HG03159 (cell line): ENCODE data around the gene TXNDC15.
"Not testable (repeated sequence)": the region's sequence is repeated elsewhere in the genome, so short reads cannot be mapped to it uniquely, and the experiment has no call there.

ENCODE experiments used
- ATAC-seq: cut with Tn5 transposase; IDR thresholded peaks from one replicate; pipeline ENCODE4 v1.9.1; 2021; ENCODE audit warnings: mild to moderate bottlenecking, moderate library complexity; ENCODE audit not compliant: unreplicated experiment

TXNDC15 gene

GRCh38 chr5:134873987-134874830, at the start of gene TXNDC15:
TXNDC15 (plus strand) TSS chr5:134874371; CDS start chr5:134874428, 57 bp downstream.
- ATAC-seq = peak; percentile 72

GRCh38 chr5:134824681-134825080, 49.5 kb upstream of the TXNDC15 start:
- ATAC-seq = no peak

GRCh38 chr5:134825212-134825611, 49.0 kb upstream of the TXNDC15 start:
- ATAC-seq = no peak

- no peak for ATAC-seq
Measured at GRCh38 chr5:134833340-134834032, 40.7 kb upstream of the TXNDC15 start.

GRCh38 chr5:134835623-134836022, 38.5 kb upstream of the TXNDC15 start:
- ATAC-seq = no peak

- ATAC-seq = no peak
Measured at GRCh38 chr5:134837530-134838181, 36.5 kb upstream of the TXNDC15 start.

GRCh38 chr5:134838361-134838760, 35.8 kb upstream of the TXNDC15 start:
- ATAC-seq = not testable (repeated sequence)

GRCh38 chr5:134840811-134841210, 33.4 kb upstream of the TXNDC15 start:
- ATAC-seq = no peak

GRCh38 chr5:134844252-134844651, 29.9 kb upstream of the TXNDC15 start:
- ATAC-seq = no peak

GRCh38 chr5:134845335-134845851, 28.8 kb upstream of the TXNDC15 start:
- ATAC-seq = no peak

GRCh38 chr5:134845852-134846640, 28.1 kb upstream of the TXNDC15 start, which contains the start of gene C5orf24:
C5orf24 (plus strand) TSS chr5:134845968; CDS start chr5:134854901, 8,933 bp downstream.
- peak; percentile 95 for ATAC-seq

GRCh38 chr5:134846641-134846960, 27.6 kb upstream of the TXNDC15 start:
- ATAC-seq = peak; percentile 3

- ATAC-seq = not testable (repeated sequence)
Measured at GRCh38 chr5:134849434-134849933, 24.7 kb upstream of the TXNDC15 start.

GRCh38 chr5:134851307-134851923, 22.8 kb upstream of the TXNDC15 start:
- no peak for ATAC-seq

GRCh38 chr5:134856465-134856864, 17.7 kb upstream of the TXNDC15 start:
- not testable (repeated sequence) for ATAC-seq

- ATAC-seq = no peak
Measured at GRCh38 chr5:134857401-134857800, 16.8 kb upstream of the TXNDC15 start.

GRCh38 chr5:134864707-134865106, 9.5 kb upstream of the TXNDC15 start:
- ATAC-seq = no peak

GRCh38 chr5:134873494-134873893, 677 bp upstream of the TXNDC15 start:
- ATAC-seq = no peak

GRCh38 chr5:134874831-134875655, 872 bp downstream of the TXNDC15 start:
- peak; percentile 29 for ATAC-seq
